Renal cortex interstitium (tissue), 11 donors: ENCODE results near the gene RHBDD3. TPM values are rescaled to one million over a fixed set of nuclear protein-coding genes. Genes with fewer than 3 reads are reported as not detected.

ENCODE experiments used
- DNase-seq, 11 donors: peaks; one replicate each; pipeline ENCODE4 v3.0.0-alpha.2; 2013; ENCODE audit warnings: low read depth in 9 of 11, low spot score in 4 of 11; ENCODE audit errors: extremely low read depth in 1 of 11
- polyA plus RNA-seq, 3 donors: library from polyadenylated mRNA; unstranded; fragments of 120-200 nt; gene quantifications; one replicate each; pipeline ENCODE4 v1.2.1, GENCODE V29; 2013; ENCODE audit not compliant: insufficient read length in 3 of 3

The RHBDD3 gene
- polyA plus RNA-seq, 3 donors, result 21.4 to 35.0 (median 32.4) TPM

GRCh38 chr22:29288837-29289236 is 21.1 kb upstream of the RHBDD3 start:
- DNase-seq, result no peak

DNA sequence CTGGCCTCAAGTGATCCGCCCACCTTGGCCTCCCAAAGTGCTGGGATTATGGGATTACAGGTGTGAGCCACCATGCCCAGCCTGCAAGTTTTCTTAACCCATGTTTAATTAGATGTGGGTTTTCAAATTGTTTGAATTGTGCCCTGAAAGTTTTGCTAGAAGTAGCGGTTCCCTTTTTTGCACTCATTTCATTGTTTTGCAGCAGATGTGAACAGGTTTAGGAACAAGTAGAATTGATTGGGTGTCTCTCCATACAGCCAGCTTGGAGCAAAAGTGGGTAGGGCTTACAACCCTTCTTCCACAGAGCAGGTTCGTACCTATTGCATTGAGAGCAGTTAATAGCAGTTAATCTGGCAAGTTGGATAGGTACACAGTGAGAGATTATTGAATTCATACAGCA is 16.4 kb upstream of the RHBDD3 start:
- no peak for DNase-seq

DNA sequence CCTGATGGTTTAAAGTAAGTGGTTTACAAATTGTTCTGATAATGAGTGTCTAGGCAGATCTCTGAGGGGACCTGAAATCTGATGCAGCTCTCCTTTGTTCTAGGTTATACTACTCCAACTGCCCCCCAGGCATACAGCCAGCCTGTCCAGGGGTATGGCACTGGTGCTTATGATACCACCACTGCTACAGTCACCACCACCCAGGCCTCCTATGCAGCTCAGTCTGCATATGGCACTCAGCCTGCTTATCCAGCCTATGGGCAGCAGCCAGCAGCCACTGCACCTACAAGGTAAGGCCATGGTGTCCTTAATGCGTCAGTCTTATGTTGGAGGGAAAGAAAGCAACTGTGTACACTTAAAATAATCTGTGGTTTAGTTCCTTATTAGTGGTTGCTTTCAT is 10.1 kb upstream of the RHBDD3 start:
- DNase-seq, result no peak

DNA sequence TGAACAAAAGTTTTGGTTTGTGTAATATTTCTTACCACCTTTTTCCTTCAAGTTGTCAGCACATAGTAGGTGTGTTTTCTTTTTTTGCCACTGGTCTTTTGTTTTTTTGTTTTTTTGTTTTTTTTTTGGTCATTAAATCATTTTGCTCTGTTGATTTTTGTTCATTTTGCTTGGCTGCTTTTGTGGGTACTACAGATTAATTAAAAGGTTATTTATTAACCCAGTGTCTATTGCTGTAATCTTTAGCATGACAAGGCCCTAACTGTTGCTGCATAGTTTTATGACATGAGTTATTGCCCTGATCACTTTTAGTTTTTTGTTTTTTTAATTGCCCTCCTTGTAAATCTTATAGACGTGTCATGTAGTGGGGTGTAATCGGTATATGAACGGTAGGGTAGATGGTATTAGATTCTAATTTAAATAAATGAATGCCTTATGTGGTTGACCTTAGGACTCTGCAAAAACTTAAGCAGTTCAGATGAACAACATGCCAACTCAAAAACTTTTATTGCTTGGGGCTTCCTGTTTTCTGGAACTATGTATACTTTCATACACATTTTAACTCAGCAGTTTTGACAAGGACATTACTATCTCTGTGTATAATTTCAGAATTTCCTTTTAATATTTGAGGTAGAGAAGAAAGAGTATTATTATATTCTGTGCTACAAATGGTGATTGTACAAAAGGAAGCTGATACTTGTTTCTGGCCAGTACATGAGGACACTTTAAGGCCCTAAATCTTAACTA is 8.2 kb upstream of the RHBDD3 start:
- DNase-seq, result no peak

DNA sequence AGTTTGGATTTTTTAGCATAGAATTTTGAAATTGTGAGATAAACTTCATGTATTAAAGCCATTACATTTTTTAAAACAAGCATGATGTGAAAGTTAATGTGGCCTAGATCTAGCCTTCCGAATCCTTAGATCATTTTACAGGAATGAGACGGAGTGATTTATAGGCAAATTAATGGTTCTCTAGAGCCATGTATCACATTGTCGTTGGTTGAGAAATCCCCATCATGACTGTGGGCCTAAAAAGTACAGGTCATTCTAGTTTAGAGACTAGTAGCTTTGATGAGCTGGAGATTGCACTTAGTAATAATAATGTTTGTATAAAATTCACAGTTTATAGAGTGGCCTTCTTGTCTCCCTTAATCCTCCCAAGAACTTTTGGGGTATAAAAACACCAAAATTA is 7.4 kb upstream of the RHBDD3 start:
- DNase-seq, result no peak

GRCh38 chr22:29272624-29273023 is 4.8 kb upstream of the RHBDD3 start:
- no peak for DNase-seq

- no peak for DNase-seq
These were observed 2.9 kb upstream of the RHBDD3 start for GRCh38 chr22:29270475-29271271.

GRCh38 chr22:29269731-29270474 is 2.1 kb upstream of the RHBDD3 start:
- DNase-seq, result no peak

GRCh38 chr22:29269230-29269604 is 1.4 kb upstream of the RHBDD3 start:
- DNase-seq, result no peak

DNA sequence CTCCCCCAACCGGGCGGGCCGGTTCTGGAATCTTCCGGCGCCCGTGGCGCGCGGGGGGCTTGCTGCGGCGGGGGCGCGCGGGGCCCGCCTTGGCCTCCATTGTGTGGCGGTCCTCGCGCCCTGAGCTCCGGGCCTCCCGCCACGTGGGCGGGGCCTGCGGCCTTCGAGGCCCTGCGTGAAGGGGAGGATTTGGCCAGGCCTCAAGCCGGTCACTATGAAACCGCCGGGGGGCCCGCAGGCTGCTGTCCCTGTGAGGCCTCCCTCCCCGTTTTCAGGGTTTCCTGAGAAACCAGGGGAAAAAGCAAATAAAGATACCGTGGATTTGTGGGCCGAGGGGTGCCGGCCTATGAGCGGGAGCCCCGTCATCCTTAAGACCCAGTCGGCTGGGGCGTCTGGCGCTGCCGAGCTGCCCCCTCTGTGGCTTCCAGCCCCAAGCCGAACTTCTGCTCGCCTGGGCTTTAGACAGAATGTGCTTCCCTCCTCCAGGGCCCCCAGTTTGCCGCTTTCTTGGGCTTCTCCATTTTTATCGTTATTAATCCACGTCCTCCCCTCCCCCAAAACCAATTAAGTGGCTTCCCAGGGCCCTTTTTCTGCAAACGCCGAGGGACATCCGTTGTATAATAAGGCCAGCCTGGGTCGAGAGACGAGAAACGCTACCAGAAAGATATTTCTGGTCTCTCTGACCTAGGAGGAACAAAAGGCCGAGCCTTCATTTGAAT is 889 bp upstream of the RHBDD3 start:
- DNase-seq, result peak in 6 of 11 donors; percentile 29 to 55 (median 42)

DNA sequence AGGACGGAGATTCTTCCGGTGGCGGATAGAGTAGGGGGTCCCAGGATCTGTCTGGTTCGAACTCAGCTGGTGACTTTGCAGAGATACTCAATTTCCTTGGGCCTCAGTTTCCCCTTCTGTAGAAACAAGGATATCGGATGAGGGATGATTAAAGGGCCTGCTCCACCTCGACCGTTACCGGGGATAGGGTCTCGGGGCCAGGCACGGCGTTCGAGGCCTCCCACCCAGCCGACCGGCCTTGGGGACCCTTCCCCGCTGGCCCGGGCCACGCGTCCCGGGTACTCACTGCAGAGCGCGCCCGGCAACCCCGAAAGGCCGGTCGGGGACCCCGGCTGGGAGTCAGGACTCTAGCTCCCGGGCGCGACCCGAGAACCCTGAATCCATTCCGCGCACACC is 321 bp downstream of the RHBDD3 start:
- no peak for DNase-seq

DNA sequence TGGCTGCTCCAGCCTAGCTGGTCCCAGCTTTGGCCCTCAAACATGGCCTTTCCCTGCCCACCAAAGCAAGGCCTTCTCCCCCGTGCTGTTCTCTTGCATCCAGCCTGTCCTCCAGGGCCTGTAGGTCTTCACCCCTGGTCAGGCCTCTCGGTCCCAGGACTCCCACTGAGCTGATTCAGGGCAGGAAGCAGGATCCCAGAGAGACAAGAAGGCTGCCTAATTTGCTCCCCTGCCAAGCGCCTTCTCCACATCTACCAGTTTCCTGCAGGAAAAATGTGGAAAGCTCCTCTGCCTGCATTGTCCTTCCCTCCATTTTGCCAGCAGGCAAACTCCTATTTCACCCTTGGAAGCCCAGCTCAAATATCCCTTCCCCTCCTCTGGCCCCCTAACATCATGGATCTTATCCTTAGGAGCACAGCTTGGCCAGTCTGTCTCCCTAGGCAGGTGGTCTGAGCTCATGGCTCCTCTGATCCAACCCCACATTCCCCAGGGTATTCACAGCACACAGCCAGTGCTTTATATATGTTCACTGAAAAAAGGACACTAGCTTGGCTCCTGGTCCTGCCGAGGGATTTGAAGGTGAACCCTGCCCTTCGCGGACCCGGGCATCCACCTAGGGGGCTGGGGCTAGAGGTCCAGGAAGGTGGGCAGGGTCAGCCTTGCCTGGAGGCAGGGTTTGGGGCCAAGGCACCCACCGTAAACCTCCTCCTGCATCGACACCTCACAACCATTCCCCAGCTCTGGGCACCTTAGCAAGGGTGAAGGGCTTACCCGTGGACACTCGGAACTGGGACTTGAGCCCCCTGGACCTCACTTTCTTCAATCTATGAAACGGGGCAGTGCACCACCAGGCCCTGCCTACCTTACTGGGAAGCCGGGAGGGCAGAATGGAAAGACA is 968 bp downstream of the RHBDD3 start:
- no peak for DNase-seq

DNA sequence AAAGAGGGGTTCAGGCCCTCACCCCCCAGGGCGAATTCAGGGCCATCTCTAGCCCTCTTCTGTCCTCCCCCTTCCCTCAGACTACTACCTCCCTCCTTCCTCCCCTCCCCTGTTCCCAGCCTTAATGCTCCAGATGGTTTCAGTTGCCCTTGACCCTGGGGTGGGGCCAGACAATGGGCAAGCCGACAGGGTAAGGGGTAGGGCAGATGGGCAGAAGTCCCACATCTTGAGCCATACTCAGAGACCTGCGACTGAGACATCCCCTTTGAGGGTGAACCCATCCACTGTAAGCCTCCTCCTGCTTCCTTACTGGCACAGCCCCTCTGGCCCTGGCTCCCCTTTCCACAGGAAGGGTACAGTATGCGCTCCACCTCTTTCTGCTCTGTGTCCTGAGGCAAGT is 1.9 kb downstream of the RHBDD3 start:
- no peak for DNase-seq

GRCh38 chr22:29265305-29265704 is 2.5 kb downstream of the RHBDD3 start:
- no peak for DNase-seq

GRCh38 chr22:29263791-29264276 is 3.9 kb downstream of the RHBDD3 start:
- DNase-seq, result no peak

DNA sequence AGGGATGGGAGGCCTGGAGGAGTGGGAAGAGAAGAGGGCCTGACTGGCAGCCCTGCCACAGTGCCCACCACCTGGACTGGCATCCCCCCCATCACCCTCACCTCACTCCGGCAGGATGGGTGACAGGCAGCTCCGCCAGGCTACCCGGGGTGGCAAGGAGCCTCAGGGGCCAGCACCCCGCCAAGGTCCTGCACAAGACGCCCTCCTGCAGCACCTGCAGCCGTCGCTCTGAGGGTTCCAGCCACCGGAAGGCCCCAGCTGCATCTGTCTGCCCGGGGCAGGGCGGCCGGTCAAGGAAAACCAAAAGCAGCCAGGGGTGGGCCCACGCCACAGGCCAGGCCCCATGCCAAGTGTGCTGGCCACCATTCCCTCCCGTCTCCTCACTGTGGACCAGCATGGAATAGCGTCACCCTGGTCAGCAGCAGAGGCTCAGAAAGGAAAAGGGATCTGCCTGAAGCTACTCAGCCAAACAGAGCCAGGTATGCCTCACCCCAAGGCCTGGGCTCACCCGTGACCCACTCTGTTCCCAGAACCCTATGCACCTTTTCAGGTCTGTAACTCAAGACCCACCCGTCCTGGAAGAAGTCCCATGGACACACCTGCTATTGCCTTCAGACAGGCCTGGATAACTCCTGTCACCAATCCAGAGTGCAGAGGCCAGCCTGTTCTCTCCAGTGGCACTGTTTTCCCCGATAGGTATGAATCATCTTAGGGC is 7.0 kb downstream of the RHBDD3 start:
- no peak for DNase-seq

- no peak for DNase-seq
These were observed 7.7 kb downstream of the RHBDD3 start for GRCh38 chr22:29260031-29260560.
